HG03575 (cell line): ENCODE measurements around the gene CDON.
"Not testable (repeated sequence)": the region's sequence is repeated elsewhere in the genome, so short reads cannot be mapped to it uniquely, and the experiment has no call there.

Source experiments
- ATAC-seq: cut with Tn5 transposase; IDR thresholded peaks from one replicate; pipeline ENCODE4 v1.9.1; 2021; ENCODE audit not compliant: unreplicated experiment, insufficient number of reproducible peaks, low FRiP score; ENCODE audit errors: extremely low read depth

CDON gene

GRCh38 chr11:126054408-126054807, 8.3 kb downstream of the CDON start:
- no peak for ATAC-seq

DNA sequence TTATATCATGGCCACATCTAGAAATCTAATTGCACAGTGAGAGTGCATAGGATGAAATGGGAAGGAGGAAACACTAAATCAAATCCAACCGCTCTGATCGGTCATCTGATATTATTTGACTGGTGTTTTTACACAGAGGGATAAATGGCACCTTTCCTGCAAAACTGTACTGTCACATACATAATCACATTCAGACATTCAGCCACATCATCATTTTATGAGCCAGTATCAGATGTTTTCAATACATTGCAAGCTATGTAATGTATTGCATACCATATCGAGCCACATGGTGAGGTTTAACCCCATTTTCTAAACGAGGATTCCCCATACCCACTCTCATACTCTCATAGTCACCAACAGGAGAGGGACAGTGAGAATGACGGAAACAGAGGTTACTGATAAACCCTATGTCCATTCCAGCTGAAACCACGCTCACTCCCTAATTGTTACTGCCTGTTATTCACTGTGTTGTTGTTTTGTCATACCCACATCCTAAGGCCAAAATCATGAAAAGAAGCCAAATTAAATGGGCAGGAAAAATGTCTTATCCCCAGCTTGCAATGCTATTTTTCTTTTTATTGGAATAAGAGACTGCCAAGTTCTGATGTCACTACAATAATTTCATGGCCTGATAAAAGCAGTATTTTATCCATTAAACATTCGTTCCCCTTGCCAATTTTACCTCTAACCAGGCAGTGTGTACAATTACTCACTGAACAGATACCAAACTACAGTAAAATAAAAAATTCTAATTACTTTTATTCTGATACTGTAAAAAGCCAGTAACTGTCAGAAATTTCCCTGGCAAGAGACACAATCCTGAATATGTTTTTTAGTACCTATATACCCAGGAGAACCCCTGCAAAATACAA, 9.0 kb downstream of the CDON start:
- no peak for ATAC-seq

DNA sequence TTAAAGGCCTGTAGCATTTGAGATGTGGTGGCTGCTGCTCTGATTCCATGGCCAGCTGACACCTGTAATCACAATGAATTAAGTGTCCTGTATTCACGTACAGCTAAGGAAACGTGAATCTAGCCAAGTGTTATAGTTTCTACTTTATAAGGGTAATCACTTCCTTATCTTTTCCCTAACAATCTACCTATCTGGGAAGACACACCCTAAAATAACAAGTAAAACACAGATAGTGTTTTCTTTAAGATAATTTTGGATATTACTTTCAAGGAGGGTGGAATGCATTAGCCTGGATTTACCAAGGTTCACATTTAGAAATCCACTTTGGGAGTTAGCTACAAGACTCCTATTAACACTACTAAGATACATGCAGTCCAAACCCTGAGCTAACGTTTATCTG, 11.5 kb downstream of the CDON start:
- no peak for ATAC-seq

DNA sequence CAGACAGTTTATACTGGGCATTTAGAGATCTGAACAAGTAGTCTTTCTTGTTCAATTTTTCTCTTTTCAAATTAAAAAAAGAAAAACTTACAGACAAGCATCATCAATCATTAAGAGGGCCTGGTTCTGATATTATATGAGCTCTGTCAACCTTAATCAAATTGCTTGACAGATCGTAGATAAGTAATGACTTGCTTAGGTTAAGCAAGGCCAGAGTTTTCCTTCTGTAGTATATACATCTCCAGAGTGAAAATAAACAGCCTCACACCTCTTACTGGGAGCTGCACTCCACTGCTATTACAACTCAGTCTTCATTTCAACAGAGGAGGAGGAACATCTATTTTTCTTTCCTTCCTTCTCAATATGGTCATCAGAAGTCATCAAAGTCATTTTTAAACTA, 13.5 kb downstream of the CDON start:
- no peak for ATAC-seq

DNA sequence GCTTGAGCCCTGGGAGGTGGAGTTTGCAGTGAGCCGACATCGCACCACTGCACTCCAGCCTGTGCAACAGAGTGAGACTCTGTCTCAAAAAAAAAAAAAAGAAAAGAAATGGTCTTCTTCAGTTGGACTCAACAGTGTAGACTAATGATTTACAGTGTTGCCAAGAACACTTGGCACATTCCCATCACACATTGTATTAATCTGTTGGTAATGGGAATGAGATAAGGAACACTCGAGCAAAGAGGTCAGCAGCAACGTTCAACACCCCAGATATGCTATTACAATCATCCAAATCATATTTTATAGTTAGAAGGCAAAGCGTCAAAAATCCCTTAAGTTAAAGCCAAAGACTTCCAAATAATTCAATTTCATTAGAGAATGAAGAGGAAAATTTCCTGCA, 14.5 kb downstream of the CDON start:
- ATAC-seq, result no peak

- no peak for ATAC-seq
Measured at GRCh38 chr11:126046570-126047195, 16.0 kb downstream of the CDON start.

GRCh38 chr11:126039485-126040271, 23.0 kb downstream of the CDON start:
- no peak for ATAC-seq

GRCh38 chr11:126035718-126036117, 26.9 kb downstream of the CDON start:
- ATAC-seq, result no peak

DNA sequence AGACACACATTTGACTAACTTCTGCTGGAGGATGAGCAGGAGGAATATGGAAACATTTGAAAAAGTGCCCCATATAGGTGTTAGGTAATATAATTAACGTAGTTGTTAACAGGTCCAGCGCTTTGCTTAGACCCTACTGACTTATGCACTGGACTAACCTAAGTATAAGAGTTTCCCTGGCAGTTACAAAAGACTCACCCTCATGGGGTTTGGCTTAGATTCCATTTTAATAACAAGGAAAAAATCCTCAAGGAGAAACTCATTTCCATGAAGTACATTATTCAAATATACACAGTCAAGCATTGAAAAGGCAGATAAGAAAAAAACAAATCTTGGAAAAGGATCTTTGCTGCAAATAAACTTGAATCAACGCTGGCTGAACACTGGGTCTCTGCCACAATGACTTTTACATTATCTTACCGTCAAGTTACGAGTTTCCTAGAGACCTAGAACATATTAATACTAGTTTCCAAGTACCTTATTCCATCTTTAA, 27.7 kb downstream of the CDON start:
- ATAC-seq, result no peak

- ATAC-seq, result no peak
Measured at GRCh38 chr11:126034039-126034932, 28.4 kb downstream of the CDON start.

DNA sequence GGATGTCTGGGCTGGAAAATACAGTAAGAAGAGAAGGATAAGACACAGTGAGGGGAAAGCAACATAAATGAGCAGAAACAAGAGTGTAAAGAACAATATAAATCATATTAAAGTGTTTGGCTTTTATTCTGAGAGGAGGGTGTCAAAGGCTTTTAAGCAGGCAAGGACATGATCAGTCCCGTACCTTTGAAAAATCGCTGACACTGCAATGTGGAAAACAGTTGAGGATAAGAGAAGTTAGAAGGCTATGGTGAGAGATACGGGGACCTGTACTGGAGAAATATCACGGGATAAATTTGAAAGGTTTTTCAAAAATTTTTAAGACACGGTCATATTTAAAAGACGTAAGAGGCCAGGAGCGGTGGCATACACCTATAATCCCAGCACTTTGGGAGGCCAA, 30.3 kb downstream of the CDON start:
- ATAC-seq, result no peak

DNA sequence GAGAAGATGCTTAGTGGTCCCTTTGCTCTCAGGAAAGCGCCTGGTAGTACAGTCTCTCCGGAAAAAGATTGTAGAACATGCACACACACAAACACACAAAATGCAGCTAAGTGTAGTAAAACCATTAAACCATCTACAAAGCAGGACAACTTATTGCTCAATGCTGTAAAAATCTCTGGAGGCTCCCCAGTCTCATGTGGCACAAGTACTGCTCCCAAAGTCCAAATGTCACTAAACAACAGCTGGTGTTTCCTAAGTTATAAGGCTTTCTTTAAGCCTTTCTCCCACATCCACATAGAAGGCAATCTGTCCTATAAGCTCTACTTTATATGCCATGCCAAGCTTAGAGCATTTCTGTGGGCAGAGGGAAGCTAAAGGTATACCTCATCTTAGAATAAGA, 32.9 kb downstream of the CDON start:
- no peak for ATAC-seq

DNA sequence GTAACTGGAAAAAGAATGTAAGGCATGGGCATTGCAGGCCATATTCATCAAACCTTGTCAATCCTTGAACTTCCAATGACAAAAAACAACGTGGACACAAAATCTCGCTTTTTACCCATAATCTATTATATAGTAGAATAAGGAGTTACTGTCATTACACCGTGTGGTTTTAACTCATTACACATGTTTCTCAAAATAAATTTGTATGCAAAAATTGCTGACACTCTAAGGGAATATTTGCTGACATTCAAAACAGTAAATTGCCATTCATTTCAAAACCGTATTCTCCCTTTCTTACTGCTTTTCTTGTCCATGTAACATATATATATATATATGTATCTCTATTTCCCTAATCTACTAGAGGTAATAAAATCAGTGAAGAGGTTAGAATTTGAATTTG, 33.4 kb downstream of the CDON start:
- ATAC-seq, result no peak

GRCh38 chr11:126028534-126028933, 34.1 kb downstream of the CDON start:
- ATAC-seq, result not testable (repeated sequence)

GRCh38 chr11:126026579-126026978, 36.1 kb downstream of the CDON start:
- no peak for ATAC-seq

- ATAC-seq, result no peak
Measured at GRCh38 chr11:126025822-126026221, 36.8 kb downstream of the CDON start.

GRCh38 chr11:126024123-126024522, 38.5 kb downstream of the CDON start:
- ATAC-seq, result no peak

GRCh38 chr11:126012852-126013251, 49.8 kb downstream of the CDON start:
- ATAC-seq, result no peak

DNA sequence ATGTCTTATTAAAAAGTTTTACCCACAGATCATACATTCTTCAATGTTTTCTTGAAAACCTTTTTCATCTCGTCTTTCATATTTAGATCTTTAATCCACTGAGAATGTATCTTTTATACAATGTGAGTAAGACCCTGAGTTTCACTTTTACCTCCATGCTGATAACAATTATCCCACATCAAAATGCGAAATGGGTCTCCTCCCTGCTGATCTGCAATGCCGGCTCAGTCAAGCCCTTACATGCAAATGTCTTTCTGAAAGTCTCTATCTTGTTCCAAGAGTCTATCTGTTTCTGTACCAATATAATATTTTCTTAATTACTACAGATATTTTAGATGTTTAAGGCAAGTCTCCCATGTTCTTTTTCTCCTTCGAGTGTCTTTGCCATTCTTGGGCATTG, 50.9 kb downstream of the CDON start:
- no peak for ATAC-seq
